ENCODE results near the gene FAM89A.
"Not testable (repeated sequence)": the region's sequence is repeated elsewhere in the genome, so short reads cannot be mapped to it uniquely, and the experiment has no call there.

Gene FAM89A

DNA sequence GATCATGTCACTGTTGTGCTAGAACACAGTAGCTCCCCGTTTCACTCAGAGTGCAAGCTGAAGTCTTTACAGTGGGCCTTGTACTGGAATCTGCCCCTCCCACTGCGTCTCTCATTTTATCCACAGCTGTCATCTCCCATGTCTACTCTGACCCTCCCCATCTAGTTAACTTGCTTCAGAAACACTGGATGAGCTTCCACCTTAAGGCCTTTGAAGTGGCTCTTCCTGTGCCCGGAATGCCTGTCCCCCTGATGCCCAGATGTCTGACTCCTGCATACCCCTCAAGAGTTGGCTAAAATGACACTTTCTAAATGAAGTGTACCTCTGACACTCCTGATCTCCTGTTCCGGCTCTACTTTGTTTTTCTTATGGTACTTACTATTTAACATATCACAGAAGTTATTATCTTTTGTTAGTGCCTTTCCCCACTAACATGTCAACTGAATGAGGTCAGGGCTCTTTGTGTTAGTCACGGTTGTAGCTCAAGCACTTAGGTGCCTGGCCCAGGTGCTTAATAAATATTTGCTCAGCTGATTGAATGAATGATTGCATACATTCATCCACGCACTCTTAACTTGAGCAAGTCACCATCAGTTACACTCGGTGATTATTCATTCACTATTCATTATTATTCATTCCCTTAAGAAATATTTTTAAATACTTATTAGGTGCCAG, 47.8 kb downstream of the FAM89A start:
- no peak for DNase-seq (ENCODE audit: extremely low read depth, low read depth)
- TF ChIP-seq, protein P1, sequence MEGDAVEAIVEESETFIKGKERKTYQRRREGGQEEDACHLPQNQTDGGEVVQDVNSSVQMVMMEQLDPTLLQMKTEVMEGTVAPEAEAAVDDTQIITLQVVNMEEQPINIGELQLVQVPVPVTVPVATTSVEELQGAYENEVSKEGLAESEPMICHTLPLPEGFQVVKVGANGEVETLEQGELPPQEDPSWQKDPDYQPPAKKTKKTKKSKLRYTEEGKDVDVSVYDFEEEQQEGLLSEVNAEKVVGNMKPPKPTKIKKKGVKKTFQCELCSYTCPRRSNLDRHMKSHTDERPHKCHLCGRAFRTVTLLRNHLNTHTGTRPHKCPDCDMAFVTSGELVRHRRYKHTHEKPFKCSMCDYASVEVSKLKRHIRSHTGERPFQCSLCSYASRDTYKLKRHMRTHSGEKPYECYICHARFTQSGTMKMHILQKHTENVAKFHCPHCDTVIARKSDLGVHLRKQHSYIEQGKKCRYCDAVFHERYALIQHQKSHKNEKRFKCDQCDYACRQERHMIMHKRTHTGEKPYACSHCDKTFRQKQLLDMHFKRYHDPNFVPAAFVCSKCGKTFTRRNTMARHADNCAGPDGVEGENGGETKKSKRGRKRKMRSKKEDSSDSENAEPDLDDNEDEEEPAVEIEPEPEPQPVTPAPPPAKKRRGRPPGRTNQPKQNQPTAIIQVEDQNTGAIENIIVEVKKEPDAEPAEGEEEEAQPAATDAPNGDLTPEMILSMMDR (IDR thresholded peaks at IDR 0.05; ENCODE audit: low read depth, low read length, missing control alignments) = no peak
- H3K4me3 ChIP-seq (replicated peaks; ENCODE audit: low read depth, low read length) = no peak overlapping the region

DNA sequence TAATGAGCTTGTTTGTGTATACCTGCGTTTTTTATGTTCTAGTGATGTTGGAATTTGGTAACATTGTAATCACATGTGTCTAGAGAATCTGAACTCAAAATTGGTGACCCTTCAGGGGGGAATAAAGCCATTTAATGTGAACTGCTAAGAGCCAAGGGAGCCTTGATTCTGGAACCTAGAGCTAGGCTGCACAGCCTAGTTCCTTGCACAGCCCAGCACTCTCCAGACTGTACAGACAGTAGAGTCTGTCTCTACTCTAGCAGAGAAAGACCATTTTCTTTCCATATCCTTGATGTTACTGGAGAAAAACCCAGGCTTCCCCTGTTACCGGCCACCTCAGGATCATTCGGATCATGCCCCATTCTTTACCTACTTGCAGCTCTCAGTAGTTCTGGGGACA, 52.6 kb downstream of the FAM89A start:
- TF ChIP-seq, protein P1 (IDR thresholded peaks at IDR 0.05; ENCODE audit: low read depth, low read length, missing control alignments) = no peak
- DNase-seq (ENCODE audit: extremely low read depth, low read depth) = no peak
- H3K4me3 ChIP-seq (replicated peaks; ENCODE audit: low read depth, low read length) = no peak overlapping the region

DNA sequence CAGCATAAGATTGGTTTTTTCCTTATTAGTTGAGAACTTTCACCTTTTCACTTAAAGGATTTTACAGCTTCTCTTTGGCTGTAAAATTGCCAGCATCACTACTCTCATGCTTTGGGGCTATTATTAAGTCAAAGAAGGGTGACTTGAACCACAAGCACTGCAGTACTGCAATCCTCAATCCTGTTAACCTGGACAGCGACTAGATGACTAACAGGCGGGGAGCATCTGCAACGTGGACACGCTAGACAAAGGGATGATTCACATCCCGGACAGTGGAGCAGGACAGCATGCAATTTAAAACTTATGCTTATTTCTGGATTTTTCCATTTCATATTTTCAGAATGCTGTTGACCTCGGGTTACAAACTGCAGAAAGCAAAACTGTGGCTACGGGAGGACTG, 53.1 kb downstream of the FAM89A start:
- no peak overlapping the region for H3K4me3 ChIP-seq (replicated peaks; ENCODE audit: low read depth, low read length)
- peak; percentile 48 for DNase-seq (ENCODE audit: extremely low read depth, low read depth)
- TF ChIP-seq, protein P1 (IDR thresholded peaks at IDR 0.05; ENCODE audit: low read depth, low read length, missing control alignments) = no peak

DNA sequence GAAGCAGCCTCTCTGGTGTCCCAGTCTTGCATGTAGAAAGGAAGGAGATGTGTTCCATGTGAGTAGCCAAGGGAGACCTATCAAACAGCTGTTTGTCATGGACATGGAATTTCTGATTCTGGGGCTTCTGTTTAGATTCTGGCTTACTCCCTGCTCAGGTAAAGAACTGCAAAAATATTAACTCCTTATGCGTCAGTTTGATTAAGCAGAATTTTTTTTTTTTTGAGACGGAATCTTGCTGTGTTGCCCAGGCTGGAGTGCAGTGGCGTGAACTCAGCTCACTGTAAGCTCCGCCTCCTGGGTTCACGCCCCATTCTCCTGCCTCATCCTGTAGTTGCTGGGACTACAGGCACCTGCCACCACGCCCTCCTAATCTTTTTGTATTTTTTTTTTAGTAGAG, 54.3 kb downstream of the FAM89A start:
- no peak overlapping the region for H3K4me3 ChIP-seq (replicated peaks; ENCODE audit: low read depth, low read length)
- TF ChIP-seq, protein P1 (IDR thresholded peaks at IDR 0.05; ENCODE audit: low read depth, low read length, missing control alignments) = no peak
- no peak for DNase-seq (ENCODE audit: extremely low read depth, low read depth)

DNA sequence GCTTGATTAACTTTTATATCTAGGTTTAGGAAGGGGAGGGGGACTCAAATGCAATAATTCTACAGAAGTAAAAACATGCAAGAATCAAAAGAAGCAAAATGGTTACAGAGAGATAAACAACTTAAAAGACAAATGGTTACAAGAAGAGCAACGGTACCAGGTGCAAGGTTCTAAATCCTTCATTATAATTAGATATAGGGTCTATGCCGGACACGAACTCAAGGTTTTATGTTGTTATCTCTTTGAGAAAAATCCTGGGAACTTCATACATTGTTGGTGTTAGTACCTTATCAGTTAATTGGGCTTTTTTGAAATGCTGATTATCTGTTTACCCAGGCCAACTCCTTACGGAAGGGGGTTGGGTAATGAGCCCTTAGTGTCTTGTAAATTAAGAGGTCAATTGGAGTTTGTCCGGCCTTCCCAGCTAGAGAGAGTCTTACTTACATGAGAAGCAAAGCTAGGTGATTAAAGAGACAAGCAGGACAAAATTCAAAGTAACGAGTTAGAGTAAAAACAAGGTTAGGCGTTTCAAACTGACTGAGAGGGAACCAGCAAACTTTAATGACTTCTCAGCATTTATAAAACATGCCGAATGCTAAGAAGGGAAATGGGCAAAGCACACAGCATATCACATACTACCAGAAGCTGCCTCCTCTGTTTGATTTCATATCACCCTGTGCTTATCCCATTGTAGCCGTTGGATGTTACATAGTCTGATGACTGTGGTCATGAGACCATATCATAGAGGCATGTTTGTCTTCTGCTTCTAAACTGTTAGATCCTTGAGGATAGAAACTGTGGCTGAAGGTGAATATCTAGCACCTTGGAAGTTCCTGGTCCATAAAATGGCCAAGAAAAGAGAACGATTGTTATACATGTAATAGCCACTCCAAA, 55.2 kb downstream of the FAM89A start:
- not testable (repeated sequence) for H3K4me3 ChIP-seq (replicated peaks; ENCODE audit: low read depth, low read length); DNase-seq (ENCODE audit: extremely low read depth, low read depth)

DNA sequence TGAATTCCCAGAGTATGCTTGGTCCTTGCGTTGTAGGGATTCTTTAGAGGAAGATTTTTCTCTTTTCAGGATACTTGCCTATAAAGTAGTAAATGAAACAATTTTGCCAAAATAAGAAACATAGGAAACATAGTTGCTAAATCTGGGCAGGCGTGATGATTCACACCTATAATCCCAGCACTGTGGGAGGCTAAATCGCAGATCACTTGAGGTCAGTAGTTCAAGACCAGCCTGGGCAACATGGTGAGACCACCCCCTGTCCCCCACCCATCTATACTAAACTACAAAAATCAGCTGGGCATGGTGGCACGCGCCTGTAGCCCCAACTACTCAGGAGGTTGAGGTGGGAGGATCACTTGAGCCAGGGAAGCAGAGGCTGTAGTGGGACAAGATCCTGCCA, 56.2 kb downstream of the FAM89A start:
- TF ChIP-seq, protein P1 (IDR thresholded peaks at IDR 0.05; ENCODE audit: low read depth, low read length, missing control alignments) = no peak
- DNase-seq (ENCODE audit: extremely low read depth, low read depth) = no peak
- H3K4me3 ChIP-seq (replicated peaks; ENCODE audit: low read depth, low read length) = no peak overlapping the region

DNA sequence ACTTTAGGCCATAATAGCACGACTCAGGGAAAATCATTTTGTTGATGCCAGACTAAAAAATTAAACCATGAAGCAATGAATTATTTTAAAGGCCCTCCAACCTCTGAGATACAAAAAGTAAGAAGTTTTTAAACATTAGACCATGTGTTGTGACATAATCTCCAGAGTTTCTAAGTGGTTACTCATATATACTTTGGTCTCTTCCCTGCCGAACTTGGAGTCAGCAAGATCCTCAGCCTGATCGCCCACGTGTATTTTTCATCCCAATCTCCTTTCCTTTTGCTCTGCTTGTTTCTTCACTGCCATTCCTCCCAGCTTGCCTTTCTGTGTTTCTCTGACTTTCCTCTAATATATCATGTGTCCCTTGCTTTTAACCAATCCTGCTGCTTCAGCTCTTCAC, 57.4 kb downstream of the FAM89A start:
- TF ChIP-seq, protein P1 (IDR thresholded peaks at IDR 0.05; ENCODE audit: low read depth, low read length, missing control alignments) = no peak
- DNase-seq (ENCODE audit: extremely low read depth, low read depth) = no peak
- no peak overlapping the region for H3K4me3 ChIP-seq (replicated peaks; ENCODE audit: low read depth, low read length)
